CD4-positive, CD25-positive, alpha-beta regulatory T cell (primary cell): Measurements from ENCODE around the gene HTT-AS. TPM values are rescaled to one million over a fixed set of nuclear protein-coding genes. Genes with fewer than 3 reads are reported as not detected.

Experiments used
- ATAC-seq, 2 donors: fragments of 150-1000 bp; cut with Tn5 transposase; one replicate each; pipeline ENCODE4 v1.10.0; 2021; ENCODE audit warnings: low read depth in 2 of 2, moderate number of reproducible peaks in 2 of 2, moderate library complexity in 1 of 2
- DNase-seq, 3 donors: peaks; one replicate each; pipeline versions ENCODE4 v3.0.0 to v3.0.0-alpha.2; 2012 to 2022; ENCODE audit warnings: mixed read lengths in 1 of 3
- H3K27ac ChIP-seq: one replicate; pipeline ENCODE4 v1.7.0; 2013; ENCODE audit warnings: mild to moderate bottlenecking, low read length; ENCODE audit not compliant: insufficient read depth, poor library complexity, severe bottlenecking
- H3K27me3 ChIP-seq: one replicate; pipeline ENCODE4 v1.7.0; 2013; ENCODE audit warnings: low read length; ENCODE audit not compliant: control insufficient read depth, insufficient read depth
- H3K36me3 ChIP-seq: one replicate; pipeline ENCODE4 v1.7.0; 2013; ENCODE audit warnings: mild to moderate bottlenecking, low read length, moderate library complexity; ENCODE audit not compliant: control insufficient read depth, insufficient read depth
- H3K4me1 ChIP-seq: 2 replicates; pipeline ENCODE4 v1.7.0; 2013; ENCODE audit warnings: mild to moderate bottlenecking, low read length; ENCODE audit not compliant: insufficient read depth, control insufficient read depth, poor library complexity, severe bottlenecking
- H3K4me3 ChIP-seq: one replicate; pipeline ENCODE4 v1.7.0; 2013; ENCODE audit warnings: low read depth, mild to moderate bottlenecking, low read length, moderate library complexity
- H3K9me3 ChIP-seq, 2 experiments: 1 replicate in 1 of 2; 2 replicates in 1 of 2; pipeline ENCODE4 v1.7.0; 2013; ENCODE audit warnings: low read length in 2 of 2, mild to moderate bottlenecking in 1 of 2, moderate library complexity in 1 of 2; ENCODE audit not compliant: control insufficient read depth in 2 of 2
- H3K27ac Mint-ChIP-seq, 3 donors: one replicate each; pipeline ENCODE4 v1.8.0; 2020 to 2022; ENCODE audit warnings: mild to moderate bottlenecking in 3 of 3, mixed read lengths in 3 of 3, moderate library complexity in 2 of 3
- H3K27me3 Mint-ChIP-seq: one replicate; pipeline ENCODE4 v1.8.0; 2022; ENCODE audit warnings: mild to moderate bottlenecking, mixed read lengths
- H3K36me3 Mint-ChIP-seq: one replicate; pipeline ENCODE4 v1.8.0; 2020; ENCODE audit warnings: mixed read lengths
- H3K4me1 Mint-ChIP-seq, 4 donors: one replicate each; pipeline ENCODE4 v1.8.0; 2020 to 2022; ENCODE audit warnings: mixed read lengths in 4 of 4, mild to moderate bottlenecking in 1 of 4
- H3K4me3 Mint-ChIP-seq, 4 donors: one replicate each; pipeline ENCODE4 v1.8.0; 2020 to 2022; ENCODE audit warnings: mild to moderate bottlenecking in 4 of 4, mixed read lengths in 4 of 4, moderate library complexity in 3 of 4
- H3K9me3 Mint-ChIP-seq, 7 donors: one replicate each; pipeline ENCODE4 v1.8.0; 2020 to 2022; ENCODE audit warnings: mixed read lengths in 7 of 7, mild to moderate bottlenecking in 3 of 7, moderate library complexity in 2 of 7
- polyA plus RNA-seq, 4 donors: library from polyadenylated mRNA; unstranded; fragments of 300-500 nt; fragmentation: Illumina TruSeq; gene quantifications; one replicate each; pipeline ENCODE4 v1.2.3, GENCODE V29; 2021
- total RNA-seq: library from RNA; stranded (reverse); gene quantifications from one replicate; pipeline ENCODE4 v1.2.3, GENCODE V29; 2022

HTT-AS gene
- total and polyA plus RNA-seq, 5 donors from 2014 or later: not detected

DNA sequence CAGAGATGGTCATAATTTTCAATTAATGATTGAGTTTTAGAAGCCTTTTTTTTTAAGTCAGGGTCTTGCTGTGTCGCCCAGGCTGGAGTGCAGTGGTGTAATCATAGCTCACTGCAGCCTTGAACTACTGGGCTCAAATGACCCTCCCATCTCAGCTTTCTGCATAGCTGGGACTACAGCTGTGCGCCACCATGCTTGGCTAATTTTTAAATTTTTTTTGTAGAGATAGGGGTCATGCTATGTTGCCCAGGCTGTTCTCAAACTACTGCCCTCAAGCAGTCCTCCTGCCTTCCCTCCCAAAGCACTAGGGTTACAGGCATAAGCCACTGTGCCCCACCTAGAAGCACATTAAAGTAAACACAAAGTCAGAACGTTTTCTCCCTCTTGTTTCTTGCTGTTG lies 51.7 kb downstream of the HTT-AS start:
- Histone ChIP-seq H3K4me1 (no peaks in the 10 kb centered on the region), H3K27ac (no peak overlapping the region), H3K27me3 (peaks cover 2% of the 10 kb centered on the region), H3K36me3 (no peaks in the 10 kb centered on the region), H3K9me3 (peaks cover 4 to 8% of the 10 kb centered on the region in 2 experiments), H3K4me3 (no peak overlapping the region)
- Mint-ChIP-seq H3K9me3 (peaks cover 0 to 9% (median 1%) of the 10 kb centered on the region in 7 donors), H3K27ac (no peak overlapping the region), H3K4me1 (peaks cover 0 to 6% (median 0%) of the 10 kb centered on the region in 4 donors), H3K36me3 (no peaks in the 10 kb centered on the region), H3K27me3 (peaks cover 26% of the 10 kb centered on the region), H3K4me3 (no peak overlapping the region)
- ATAC-seq: no peak
- DNase-seq: no peak

DNA sequence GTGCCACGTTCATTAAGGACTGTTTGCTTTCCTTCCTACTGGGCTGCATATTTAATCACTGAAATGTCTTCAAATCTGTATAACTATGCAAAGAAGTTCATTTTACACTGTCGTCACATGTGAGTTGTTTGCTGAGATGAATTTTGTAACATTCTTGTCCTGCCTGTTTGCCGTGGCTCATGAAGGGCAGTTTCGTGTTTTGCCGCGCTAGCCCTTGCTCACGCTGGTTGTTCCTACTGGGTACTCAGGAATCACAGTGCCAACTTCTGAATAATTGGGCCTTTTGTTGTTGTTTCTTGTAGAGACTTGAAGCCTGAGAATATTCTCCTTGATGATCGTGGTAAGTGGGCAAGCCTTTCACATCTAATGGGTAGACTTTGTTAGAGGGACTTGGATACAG lies 52.2 kb downstream of the HTT-AS start:
- Histone ChIP-seq H3K27ac (no peak overlapping the region), H3K36me3 (no peaks in the 10 kb centered on the region), H3K4me3 (no peak overlapping the region), H3K9me3 (peaks cover 4 to 8% of the 10 kb centered on the region in 2 experiments), H3K4me1 (no peaks in the 10 kb centered on the region), H3K27me3 (peaks cover 2% of the 10 kb centered on the region)
- peaks cover 26% of the 10 kb centered on the region for H3K27me3 Mint-ChIP-seq
- H3K36me3 Mint-ChIP-seq: no peaks in the 10 kb centered on the region
- H3K4me1 Mint-ChIP-seq: peaks cover 0 to 6% (median 0%) of the 10 kb centered on the region in 4 donors
- ATAC-seq: no peak
- no peak overlapping the region for H3K27ac Mint-ChIP-seq
- H3K9me3 Mint-ChIP-seq: peaks cover 0 to 9% (median 1%) of the 10 kb centered on the region in 7 donors
- no peak overlapping the region for H3K4me3 Mint-ChIP-seq
- DNase-seq: no peak

DNA sequence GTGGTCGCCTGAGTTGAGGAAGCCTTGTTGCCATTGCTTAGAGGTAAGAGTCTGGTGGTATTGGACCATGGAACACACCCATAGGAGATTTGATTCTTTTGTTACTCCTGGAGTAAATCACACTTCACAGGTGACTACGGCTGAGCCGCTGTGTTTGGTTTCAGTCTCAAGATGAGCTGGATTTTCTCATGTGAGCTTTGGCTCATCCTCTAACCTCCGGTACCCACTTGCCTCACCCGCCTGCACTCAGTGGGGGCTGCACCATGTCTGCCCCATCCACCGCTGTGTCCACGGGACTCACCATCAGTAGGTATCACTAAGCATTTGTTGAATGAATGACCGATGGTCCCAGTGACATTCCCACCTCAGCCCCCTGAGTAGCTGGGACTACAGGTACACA lies 52.7 kb downstream of the HTT-AS start:
- H3K27me3 Mint-ChIP-seq: peaks cover 26% of the 10 kb centered on the region
- Histone ChIP-seq H3K36me3 (no peaks in the 10 kb centered on the region), H3K4me1 (no peaks in the 10 kb centered on the region), H3K27ac (no peak overlapping the region), H3K27me3 (peaks cover 2% of the 10 kb centered on the region), H3K4me3 (no peak overlapping the region), H3K9me3 (peaks cover 4 to 8% of the 10 kb centered on the region in 2 experiments)
- H3K9me3 Mint-ChIP-seq: peaks cover 0 to 9% (median 1%) of the 10 kb centered on the region in 7 donors
- H3K36me3 Mint-ChIP-seq: no peaks in the 10 kb centered on the region
- H3K4me3 Mint-ChIP-seq: no peak overlapping the region
- DNase-seq: no peak
- no peak overlapping the region for H3K27ac Mint-ChIP-seq
- no peak for ATAC-seq
- H3K4me1 Mint-ChIP-seq: peaks cover 0 to 6% (median 0%) of the 10 kb centered on the region in 4 donors

DNA sequence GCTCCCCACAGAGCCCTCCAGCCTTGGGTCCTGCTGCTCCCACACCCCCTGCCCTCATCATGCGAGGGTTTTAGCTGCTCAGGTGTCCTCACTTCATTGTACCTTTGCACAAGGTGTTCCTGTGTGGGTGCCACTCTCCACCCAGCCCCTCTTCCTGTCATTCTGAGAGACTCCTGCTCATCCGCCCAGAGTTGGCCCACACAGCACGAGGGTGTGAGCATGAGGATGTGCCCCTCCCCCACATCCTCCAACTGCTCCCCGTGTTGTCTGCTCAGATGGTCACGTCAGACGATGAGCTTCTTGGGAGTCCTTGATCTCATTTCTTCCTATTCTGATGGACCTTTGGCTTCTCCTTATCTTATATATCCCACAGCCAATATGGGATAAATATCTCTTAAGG lies 53.2 kb downstream of the HTT-AS start:
- no peaks in the 10 kb centered on the region for H3K36me3 ChIP-seq
- DNase-seq (peak in 1 of 3 donors; percentile 56), ATAC-seq (peak in 1 of 2 donors; percentile 31)
- H3K27ac ChIP-seq: no peak overlapping the region
- peaks cover 2% of the 10 kb centered on the region for H3K27me3 ChIP-seq
- Mint-ChIP-seq H3K36me3 (no peaks in the 10 kb centered on the region), H3K27me3 (peaks cover 26% of the 10 kb centered on the region), H3K9me3 (peaks cover 0 to 9% (median 1%) of the 10 kb centered on the region in 7 donors), H3K4me3 (no peak overlapping the region), H3K27ac (no peak overlapping the region), H3K4me1 (peaks cover 0 to 6% (median 0%) of the 10 kb centered on the region in 4 donors)
- H3K9me3 ChIP-seq: peaks cover 4 to 8% of the 10 kb centered on the region in 2 experiments
- H3K4me3 ChIP-seq: no peak overlapping the region
- H3K4me1 ChIP-seq: no peaks in the 10 kb centered on the region

DNA sequence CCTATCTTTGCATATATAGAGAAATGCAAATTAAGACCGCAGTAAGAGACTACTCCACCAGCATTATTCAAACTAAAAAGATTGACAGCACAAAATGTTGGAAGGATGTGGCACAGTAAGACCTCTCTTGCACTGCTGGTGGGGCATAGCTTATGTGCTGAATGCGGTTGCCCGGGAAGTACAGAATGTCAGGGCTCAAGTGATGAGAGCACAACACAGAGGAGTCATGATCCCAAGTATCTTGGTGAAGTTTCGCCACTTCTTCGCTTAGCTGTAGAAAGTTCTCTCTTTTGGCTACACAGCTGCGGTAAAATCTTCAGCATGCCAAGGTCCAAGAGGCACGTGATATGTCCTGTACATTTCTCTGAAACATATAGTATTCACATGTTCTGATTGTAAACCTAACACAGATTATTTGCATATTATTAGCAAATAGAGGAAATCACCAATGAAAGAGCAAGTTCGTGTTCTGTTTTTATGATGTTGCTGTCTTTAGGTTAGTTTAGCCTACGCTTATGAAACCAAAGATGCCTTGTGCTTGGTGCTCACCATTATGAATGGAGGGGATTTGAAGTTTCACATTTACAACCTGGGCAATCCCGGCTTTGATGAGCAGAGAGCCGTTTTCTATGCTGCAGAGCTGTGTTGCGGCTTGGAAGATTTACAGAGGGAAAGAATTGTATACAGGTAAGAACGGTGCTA lies 55.0 kb downstream of the HTT-AS start:
- Mint-ChIP-seq H3K9me3 (peaks cover 0 to 9% (median 1%) of the 10 kb centered on the region in 7 donors), H3K4me1 (peaks cover 0 to 8% (median 2%) of the 10 kb centered on the region in 4 donors), H3K27ac (no peak overlapping the region), H3K27me3 (peaks cover 31% of the 10 kb centered on the region), H3K4me3 (no peak overlapping the region), H3K36me3 (no peaks in the 10 kb centered on the region)
- H3K27ac ChIP-seq: no peak overlapping the region
- peaks cover 2% of the 10 kb centered on the region for H3K27me3 ChIP-seq
- H3K9me3 ChIP-seq: peaks cover 4 to 8% of the 10 kb centered on the region in 2 experiments
- no peak overlapping the region for H3K4me3 ChIP-seq
- ATAC-seq: no peak
- H3K4me1 ChIP-seq: no peaks in the 10 kb centered on the region
- H3K36me3 ChIP-seq: no peaks in the 10 kb centered on the region
- DNase-seq: no peak

DNA sequence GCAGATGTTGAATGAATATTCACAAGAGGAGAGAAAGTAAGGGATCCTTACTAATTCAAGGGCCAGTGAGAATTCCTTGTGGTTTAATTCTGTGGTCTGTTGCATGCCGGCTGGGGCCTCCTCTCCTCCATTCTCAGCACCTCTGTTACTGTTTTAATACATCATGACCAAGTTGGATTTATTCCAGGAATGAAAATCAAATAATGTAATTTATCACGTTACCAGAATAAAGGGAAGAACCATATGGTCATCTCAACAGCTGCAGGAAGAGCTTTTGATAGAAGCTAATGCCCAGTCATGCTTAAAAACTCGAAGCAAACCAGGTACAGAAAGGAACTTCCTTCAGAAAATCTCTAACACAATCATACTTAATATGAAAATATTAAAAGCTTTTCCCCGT lies 56.8 kb downstream of the HTT-AS start:
- Mint-ChIP-seq H3K36me3 (no peaks in the 10 kb centered on the region), H3K27ac (no peak overlapping the region), H3K4me3 (no peak overlapping the region), H3K27me3 (peaks cover 31% of the 10 kb centered on the region), H3K9me3 (peaks cover 0 to 1% (median 0%) of the 10 kb centered on the region in 7 donors), H3K4me1 (peaks cover 0 to 13% (median 6%) of the 10 kb centered on the region in 4 donors)
- H3K4me3 ChIP-seq: no peak overlapping the region
- DNase-seq (no peak), ATAC-seq (no peak)
- no peaks in the 10 kb centered on the region for H3K36me3 ChIP-seq
- H3K4me1 ChIP-seq: no peaks in the 10 kb centered on the region
- H3K27me3 ChIP-seq: no peaks in the 10 kb centered on the region
- H3K27ac ChIP-seq: no peak overlapping the region
- H3K9me3 ChIP-seq: no peaks in the 10 kb centered on the region

DNA sequence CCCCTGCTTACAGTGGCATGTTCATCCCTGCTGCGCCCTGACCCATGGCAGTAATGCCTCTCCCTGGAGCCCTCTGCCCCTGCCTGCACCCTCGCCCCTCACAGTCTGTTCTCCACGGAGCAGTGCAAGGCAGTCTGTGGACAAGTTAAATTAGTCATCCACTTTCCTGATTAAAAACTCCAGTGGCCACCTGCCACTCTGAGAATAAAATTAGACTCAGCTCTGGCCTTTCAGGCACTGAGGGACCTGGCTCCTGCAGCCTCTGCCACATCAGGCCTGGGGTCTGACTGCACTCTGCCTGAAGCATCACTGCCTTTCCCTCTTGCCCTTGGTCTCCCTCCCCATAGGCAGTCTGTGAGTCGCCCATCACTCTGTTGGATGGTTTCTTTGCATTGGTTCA lies 57.4 kb downstream of the HTT-AS start:
- H3K4me1 ChIP-seq: no peaks in the 10 kb centered on the region
- DNase-seq (no peak), ATAC-seq (no peak)
- H3K9me3 ChIP-seq: no peaks in the 10 kb centered on the region
- Mint-ChIP-seq H3K4me1 (peaks cover 0 to 13% (median 5%) of the 10 kb centered on the region in 4 donors), H3K27ac (no peak overlapping the region), H3K27me3 (peaks cover 29% of the 10 kb centered on the region), H3K36me3 (no peaks in the 10 kb centered on the region), H3K4me3 (no peak overlapping the region), H3K9me3 (peaks cover 0 to 1% (median 0%) of the 10 kb centered on the region in 7 donors)
- H3K27me3 ChIP-seq: no peaks in the 10 kb centered on the region
- no peak overlapping the region for H3K4me3 ChIP-seq
- no peaks in the 10 kb centered on the region for H3K36me3 ChIP-seq
- H3K27ac ChIP-seq: no peak overlapping the region

DNA sequence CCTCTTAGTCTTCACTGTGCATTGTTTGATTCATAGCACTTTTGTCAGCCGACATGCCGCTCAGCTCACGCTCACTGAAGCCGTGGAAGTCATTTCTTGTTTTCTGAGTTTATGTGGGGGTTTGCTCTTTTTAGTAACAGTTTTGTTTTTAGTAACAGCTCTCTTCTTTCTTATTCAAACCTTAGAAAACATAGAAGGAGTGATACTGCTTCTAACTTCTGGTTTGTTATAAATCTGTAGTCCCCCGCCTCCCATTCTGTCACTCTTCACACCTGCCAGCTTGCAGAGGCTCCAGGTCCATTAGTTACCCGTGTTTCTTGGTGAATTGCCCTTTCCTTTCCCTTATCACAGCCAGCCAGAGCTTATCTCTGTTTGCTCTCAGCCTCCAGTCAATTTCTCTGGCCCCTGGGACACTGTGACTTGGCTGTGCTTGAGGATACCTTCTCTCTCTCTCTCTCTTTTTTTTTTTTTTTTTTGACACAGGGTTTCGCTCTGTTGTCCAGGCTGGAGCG lies 60.4 kb downstream of the HTT-AS start:
- H3K9me3 ChIP-seq: no peaks in the 10 kb centered on the region
- H3K27ac ChIP-seq: no peak overlapping the region
- no peaks in the 10 kb centered on the region for H3K36me3 Mint-ChIP-seq
- H3K4me1 ChIP-seq: no peaks in the 10 kb centered on the region
- peaks cover 0 to 13% (median 3%) of the 10 kb centered on the region in 4 donors for H3K4me1 Mint-ChIP-seq
- H3K36me3 ChIP-seq: no peaks in the 10 kb centered on the region
- no peak overlapping the region for H3K27ac Mint-ChIP-seq
- peaks cover 24% of the 10 kb centered on the region for H3K27me3 Mint-ChIP-seq
- no peak overlapping the region for H3K4me3 Mint-ChIP-seq
- no peak overlapping the region for H3K4me3 ChIP-seq
- DNase-seq (peak in 1 of 3 donors; percentile 39), ATAC-seq (no peak)
- H3K9me3 Mint-ChIP-seq: no peaks in the 10 kb centered on the region
- no peaks in the 10 kb centered on the region for H3K27me3 ChIP-seq
